ENCODE data around the gene PPP2R1A.

DNA sequence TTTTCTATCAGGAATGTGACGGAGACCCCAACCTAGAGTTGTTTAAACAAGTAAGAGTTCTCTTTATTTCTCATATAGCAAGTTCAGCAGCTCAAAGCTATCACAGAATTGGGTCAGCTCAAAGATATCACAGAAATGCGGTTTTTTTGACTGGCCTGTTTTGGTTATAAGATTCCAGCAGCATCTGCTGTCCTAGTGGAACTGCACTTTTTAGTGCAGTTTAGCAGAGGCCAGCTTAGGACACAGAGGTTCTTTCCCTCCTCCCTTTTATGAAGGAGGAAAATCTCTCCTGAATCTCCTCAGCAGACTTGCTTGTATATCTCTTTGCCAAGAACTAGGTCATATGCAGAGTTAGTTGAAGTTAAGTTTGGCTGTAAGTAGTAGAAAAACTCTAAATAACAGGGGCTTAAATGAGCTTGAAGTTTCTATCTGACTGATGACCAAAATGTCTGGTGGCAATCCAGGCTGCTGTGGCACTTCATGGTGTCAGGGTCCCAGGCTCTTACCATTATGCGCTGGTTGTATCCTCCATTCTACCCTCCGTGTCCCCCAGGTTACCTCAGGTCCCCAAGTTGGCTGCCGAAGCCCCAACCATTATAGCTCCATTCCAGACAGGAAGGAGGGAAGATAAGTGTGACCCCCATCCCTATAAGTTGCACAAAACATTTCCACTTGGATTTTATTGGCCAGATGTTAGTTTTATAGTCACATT is 6.6 kb downstream of the PPP2R1A start:
- no peak for TF ChIP-seq POLR2A (IDR thresholded peaks at IDR 0.05)
- no peak for TF ChIP-seq POLR2AphosphoS5 (IDR thresholded peaks at IDR 0.05)
- TF ChIP-seq, protein P1, sequence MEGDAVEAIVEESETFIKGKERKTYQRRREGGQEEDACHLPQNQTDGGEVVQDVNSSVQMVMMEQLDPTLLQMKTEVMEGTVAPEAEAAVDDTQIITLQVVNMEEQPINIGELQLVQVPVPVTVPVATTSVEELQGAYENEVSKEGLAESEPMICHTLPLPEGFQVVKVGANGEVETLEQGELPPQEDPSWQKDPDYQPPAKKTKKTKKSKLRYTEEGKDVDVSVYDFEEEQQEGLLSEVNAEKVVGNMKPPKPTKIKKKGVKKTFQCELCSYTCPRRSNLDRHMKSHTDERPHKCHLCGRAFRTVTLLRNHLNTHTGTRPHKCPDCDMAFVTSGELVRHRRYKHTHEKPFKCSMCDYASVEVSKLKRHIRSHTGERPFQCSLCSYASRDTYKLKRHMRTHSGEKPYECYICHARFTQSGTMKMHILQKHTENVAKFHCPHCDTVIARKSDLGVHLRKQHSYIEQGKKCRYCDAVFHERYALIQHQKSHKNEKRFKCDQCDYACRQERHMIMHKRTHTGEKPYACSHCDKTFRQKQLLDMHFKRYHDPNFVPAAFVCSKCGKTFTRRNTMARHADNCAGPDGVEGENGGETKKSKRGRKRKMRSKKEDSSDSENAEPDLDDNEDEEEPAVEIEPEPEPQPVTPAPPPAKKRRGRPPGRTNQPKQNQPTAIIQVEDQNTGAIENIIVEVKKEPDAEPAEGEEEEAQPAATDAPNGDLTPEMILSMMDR (IDR thresholded peaks at IDR 0.05) = no peak
